H1 (cell line): Measurements from ENCODE around the gene HARS1. TPM values are rescaled to one million over a fixed set of nuclear protein-coding genes. Genes with fewer than 3 reads are reported as not detected.

Experiments used
- CTCF ChIA-PET: fragments of 300-600 bp; sonication (Branson Sonifier 250); formaldehyde crosslinking; loops from one replicate; lab custom pipeline; 2021; ENCODE audit not compliant: partially characterized antibody; lab: Charles Lee
- POLR2A ChIA-PET: fragments of 300-600 bp; sonication (Branson Sonifier 250); formaldehyde crosslinking; loops from one replicate; lab custom pipeline; 2021; ENCODE audit warnings: inconsistent platforms; ENCODE audit not compliant: partially characterized antibody; lab: Charles Lee
- DNase-seq, 2 experiments: peaks; one replicate each; pipeline versions ENCODE4 v3.0.0 to v3.0.0-alpha.2; 2010 to 2022; ENCODE audit warnings: low spot score in 2 of 2, low read depth in 1 of 2, mixed read lengths in 1 of 2
- FAIRE-seq: peaks from 2 replicates; lab custom pipeline; 2011; peaks lifted over from hg19 to GRCh38; lab: Jason Lieb, UNC
- H2AFZ ChIP-seq: 2 replicates; pipeline ENCODE4 v1.8.1; 2012; ENCODE audit warnings: low read length, inconsistent platforms
- H2AK5ac ChIP-seq: 2 replicates; pipeline ENCODE4 v1.6.1; 2013; ENCODE audit warnings: low read depth, low read length
- H2BK120ac ChIP-seq: replicated peaks from 2 replicates; pipeline ENCODE3; 2013; ENCODE audit warnings: low read depth, low read length, inconsistent platforms
- H2BK12ac ChIP-seq: 2 replicates; pipeline ENCODE4 v1.6.1; 2013; ENCODE audit warnings: low read depth, low read length
- H2BK15ac ChIP-seq: 2 replicates; pipeline ENCODE4 v1.6.1; 2013; ENCODE audit warnings: low read length
- H2BK20ac ChIP-seq: 2 replicates; pipeline ENCODE4 v1.6.1; 2013; ENCODE audit warnings: low read length
- H2BK5ac ChIP-seq: 2 replicates; pipeline ENCODE4 v1.6.1; 2013; ENCODE audit warnings: low read depth, low read length
- H3K14ac ChIP-seq: 2 replicates; pipeline ENCODE4 v1.6.1; 2013; ENCODE audit warnings: inconsistent platforms; ENCODE audit not compliant: insufficient read length
- H3K18ac ChIP-seq: 2 replicates; pipeline ENCODE4 v1.6.1; 2013; ENCODE audit warnings: low read length; ENCODE audit errors: extremely low read depth
- H3K23ac ChIP-seq: 2 replicates; pipeline ENCODE4 v1.6.1; 2013; ENCODE audit warnings: inconsistent platforms; ENCODE audit not compliant: insufficient read length
- H3K23me2 ChIP-seq: 2 replicates; pipeline ENCODE4 v1.6.1; 2013; ENCODE audit warnings: low read depth, low read length
- H3K27ac ChIP-seq: 2 replicates; pipeline ENCODE4 v1.6.1; 2011; ENCODE audit warnings: low read depth, low read length, inconsistent platforms
- H3K27me3 ChIP-seq, 4 experiments: replicated peaks in 1 of 4; 1 replicate in 1 of 4; 2 replicates in 3 of 4; pipeline versions ENCODE4 v1.6.1 to v1.8.1; 2011 to 2013; ENCODE audit warnings: low read length in 3 of 4, mild to moderate bottlenecking in 3 of 4, inconsistent platforms in 2 of 4, mixed read lengths in 2 of 4, moderate library complexity in 1 of 4; ENCODE audit not compliant: control insufficient read depth in 3 of 4, insufficient read depth in 3 of 4; ENCODE audit errors: extremely low read depth in 1 of 4
- H3K36me3 ChIP-seq, 4 experiments: 2 replicates each; pipeline versions ENCODE4 v1.6.1 to v1.8.1; 2011 to 2013; ENCODE audit warnings: mild to moderate bottlenecking in 4 of 4, low read length in 3 of 4, moderate library complexity in 2 of 4, control low read depth in 1 of 4, inconsistent platforms in 1 of 4; ENCODE audit not compliant: insufficient read depth in 4 of 4, control insufficient read depth in 2 of 4
- H3K4ac ChIP-seq: replicated peaks from 2 replicates; pipeline ENCODE3; 2013; ENCODE audit warnings: low read length, low read depth, mixed read lengths, inconsistent platforms; ENCODE audit not compliant: insufficient read length
- H3K4me1 ChIP-seq, 4 experiments: replicated peaks in 1 of 4; 1 replicate in 1 of 4; 2 replicates in 3 of 4; pipeline versions ENCODE4 v1.6.1 to v1.8.1; 2011 to 2013; ENCODE audit warnings: low read length in 3 of 4, inconsistent platforms in 2 of 4, mixed read lengths in 1 of 4; ENCODE audit not compliant: insufficient read depth in 4 of 4, control insufficient read depth in 3 of 4
- H3K4me2 ChIP-seq, 2 experiments: 2 replicates each; pipeline versions ENCODE4 v1.6.1 to v1.8.1; 2011 to 2013; ENCODE audit warnings: low read depth in 2 of 2, low read length in 2 of 2, control low read depth in 1 of 2, inconsistent platforms in 1 of 2, mild to moderate bottlenecking in 1 of 2; ENCODE audit not compliant: insufficient read depth in 1 of 2
- H3K4me3 ChIP-seq, 4 experiments: fragments of 200-600, 300-600 bp in 1 of 4; sonication (generic), shearing (Covaris generic), sonication (Bioruptor Twin) in 1 of 4; 2 replicates each; pipeline versions ENCODE4 v1.5.1 to v1.8.1; 2011 to 2016; ENCODE audit warnings: low read length in 4 of 4, low read depth in 3 of 4, control low read depth in 2 of 4, inconsistent platforms in 2 of 4, mild to moderate bottlenecking in 2 of 4, mixed read lengths in 1 of 4, moderate library complexity in 1 of 4; ENCODE audit not compliant: insufficient read depth in 2 of 4; ENCODE audit errors: extremely low read depth in 1 of 4
- H3K56ac ChIP-seq: replicated peaks from 2 replicates; pipeline ENCODE3; 2013; ENCODE audit warnings: low read depth, mild to moderate bottlenecking, mixed read lengths, low read length, inconsistent platforms; ENCODE audit not compliant: insufficient read length
- H3K79me1 ChIP-seq: 2 replicates; pipeline ENCODE4 v1.6.1; 2013; ENCODE audit warnings: low read depth, low read length, control low read depth
- H3K79me2 ChIP-seq, 2 experiments: 2 replicates each; pipeline versions ENCODE4 v1.6.1 to v1.8.1; 2012 to 2013; ENCODE audit warnings: low read length in 2 of 2, mild to moderate bottlenecking in 2 of 2, inconsistent platforms in 1 of 2; ENCODE audit not compliant: insufficient read depth in 2 of 2, control insufficient read depth in 1 of 2
- H3K9ac ChIP-seq, 4 experiments: replicated peaks in 1 of 4; 1 replicate in 1 of 4; 2 replicates in 3 of 4; pipeline versions ENCODE4 v1.6.1 to v1.8.1; 2011 to 2013; ENCODE audit warnings: low read depth in 3 of 4, low read length in 3 of 4, control low read depth in 2 of 4, mild to moderate bottlenecking in 2 of 4, moderate library complexity in 2 of 4, inconsistent platforms in 1 of 4; ENCODE audit errors: extremely low read depth in 1 of 4
- H3K9me3 ChIP-seq, 2 experiments: 2 replicates each; pipeline versions ENCODE4 v1.6.1 to v1.8.1; 2012 to 2013; ENCODE audit warnings: mild to moderate bottlenecking in 2 of 2, moderate library complexity in 2 of 2, control low read depth in 1 of 2, inconsistent platforms in 1 of 2, low read depth in 1 of 2, low read length in 1 of 2, mixed read lengths in 1 of 2; ENCODE audit not compliant: insufficient read depth in 2 of 2
- H4K20me1 ChIP-seq, 2 experiments: replicated peaks in 1 of 2; 2 replicates each; pipeline versions ENCODE3 to v1.8.1; 2011 to 2013; ENCODE audit warnings: inconsistent platforms in 2 of 2, low read length in 2 of 2, mild to moderate bottlenecking in 1 of 2; ENCODE audit not compliant: insufficient read depth in 2 of 2, control insufficient read depth in 1 of 2
- H4K5ac ChIP-seq: 2 replicates; pipeline ENCODE4 v1.6.1; 2013; ENCODE audit warnings: low read length, low read depth, mixed read lengths, inconsistent platforms; ENCODE audit not compliant: insufficient read length
- H4K8ac ChIP-seq: 2 replicates; pipeline ENCODE4 v1.8.0; 2013; ENCODE audit warnings: mild to moderate bottlenecking, moderate library complexity, low read length, inconsistent platforms; ENCODE audit not compliant: insufficient read depth; ENCODE audit errors: extremely low read depth
- H4K91ac ChIP-seq: replicated peaks from 2 replicates; pipeline ENCODE3; 2013; ENCODE audit warnings: low read length, mixed read lengths, inconsistent platforms; ENCODE audit not compliant: insufficient read length
- CHD2 ChIP-seq: IDR thresholded peaks from 2 replicates; pipeline ENCODE4 v1.6.1; 2012; ENCODE audit warnings: low read length, improper control_type of control experiment
- WGBS, 2 experiments: shearing (Covaris generic) in 1 of 2; methylation state at CpG; one replicate each; pipeline versions ENCODE4 v1.1.6 to v1.1.7; 2013 to 2015; ENCODE audit warnings: low lambda C conversion rate in 2 of 2, mixed read lengths in 2 of 2, inconsistent platforms in 1 of 2, low coverage in 1 of 2, missing lambda C conversion rate in 1 of 2; ENCODE audit not compliant: insufficient replicate concordance in 2 of 2, insufficient coverage in 1 of 2, insufficient read length in 1 of 2; ENCODE audit errors: extremely low coverage in 1 of 2, missing lambda C conversion rate in 1 of 2; 5-methylcytosine and 5-hydroxymethylcytosine counted together
- long read RNA-seq, 2 experiments: library from RNA in 1 of 2; library from capped mRNA in 1 of 2; stranded (forward); transcript quantifications; one replicate each; pipeline ENCODE4 v2.0.0, GENCODE V29; 2021; ENCODE audit warnings: inconsistent platforms in 1 of 2
- polyA minus RNA-seq, 3 experiments: library from RNA; depleted of rRNA, polyadenylated mRNA; stranded (reverse); fragments of >200 nt; gene quantifications; 1 replicate in 2 of 3; 2 replicates in 1 of 3; pipeline ENCODE4 v1.2.3, GENCODE V29; 2011
- polyA plus RNA-seq, 7 experiments: library from polyadenylated mRNA; depleted of rRNA in 3 of 7; stranded (reverse) in 5 of 7; unstranded in 2 of 7; fragments of >200 nt in 5 of 7; fragments of 200-250 nt in 2 of 7; gene quantifications; 1 replicate in 5 of 7; 2 replicates in 1 of 7; 4 replicates in 1 of 7; pipeline versions ENCODE4 v1.2.1 to v1.2.3, GENCODE V29; 2011 to 2013; ENCODE audit warnings: missing spikeins in 2 of 7, mixed read lengths in 2 of 7
- total RNA-seq: library from RNA; stranded (reverse); fragmentation: NEBNext Ultra II Directional; extraction: Animal tissue kit (Norgen Biotek cat#: 25700); gene quantifications from 2 replicates; pipeline ENCODE4 v1.2.1, GENCODE V29; 2021

HARS1 gene, protein sequence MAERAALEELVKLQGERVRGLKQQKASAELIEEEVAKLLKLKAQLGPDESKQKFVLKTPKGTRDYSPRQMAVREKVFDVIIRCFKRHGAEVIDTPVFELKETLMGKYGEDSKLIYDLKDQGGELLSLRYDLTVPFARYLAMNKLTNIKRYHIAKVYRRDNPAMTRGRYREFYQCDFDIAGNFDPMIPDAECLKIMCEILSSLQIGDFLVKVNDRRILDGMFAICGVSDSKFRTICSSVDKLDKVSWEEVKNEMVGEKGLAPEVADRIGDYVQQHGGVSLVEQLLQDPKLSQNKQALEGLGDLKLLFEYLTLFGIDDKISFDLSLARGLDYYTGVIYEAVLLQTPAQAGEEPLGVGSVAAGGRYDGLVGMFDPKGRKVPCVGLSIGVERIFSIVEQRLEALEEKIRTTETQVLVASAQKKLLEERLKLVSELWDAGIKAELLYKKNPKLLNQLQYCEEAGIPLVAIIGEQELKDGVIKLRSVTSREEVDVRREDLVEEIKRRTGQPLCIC
- total RNA-seq (55.6 and 56.8 TPM in 2 replicates), polyA plus RNA-seq (2011; rRNA removed) (26.1 and 27.8 TPM in 2 replicates), polyA minus RNA-seq (2011; rRNA and poly(A)+ RNA removed) (44.7 and 45.1 TPM in 2 replicates)
- polyA plus RNA-seq (2011; cell fraction: cytosol; rRNA removed), result 44.9 TPM
- polyA plus RNA-seq (2011; cell fraction: nucleus; rRNA removed), result 33.9 TPM
- 53.0 to 63.8 TPM (median 57.5 TPM) in 4 replicates for polyA plus RNA-seq (2012, experiment 1 of 2)
- polyA plus RNA-seq (2012, experiment 2 of 2), result 20.8 TPM
- polyA plus RNA-seq (2013, experiment 1 of 2), result 34.1 TPM
- polyA plus RNA-seq (2013, experiment 2 of 2), result 32.0 TPM
- polyA minus RNA-seq (2011; cell fraction: cytosol; rRNA and poly(A)+ RNA removed), result 22.1 TPM
- polyA minus RNA-seq (2011; cell fraction: nucleus; rRNA and poly(A)+ RNA removed), result 25.8 TPM
- long read RNA-seq, experiment 1, transcript HARS-215 (13 exons, 1,945 nt), result major isoform, 16 of 47 reads
- long read RNA-seq, experiment 1, partial matches to known transcripts, result 19 of 47 reads
- long read RNA-seq, experiment 1, other reads (novel, unspliced or antisense), result 8 of 47 reads
- long read RNA-seq, experiment 2, transcript HARS-215 (13 exons, 1,945 nt), result major isoform, 76 of 136 reads
- long read RNA-seq, experiment 2, transcript HARS-211 (3 exons, 619 nt), result minor isoform, 33 of 136 reads
- long read RNA-seq, experiment 2, transcript HARS-202 (11 exons, 1,401 nt), result minor isoform, 7 of 136 reads
- long read RNA-seq, experiment 2, transcript HARS-205 (13 exons, 1,896 nt), result minor isoform, 10 of 136 reads
- long read RNA-seq, experiment 2, partial matches to known transcripts, result 3 of 136 reads
- long read RNA-seq, experiment 2, other reads (novel, unspliced or antisense), result 4 of 136 reads

DNA sequence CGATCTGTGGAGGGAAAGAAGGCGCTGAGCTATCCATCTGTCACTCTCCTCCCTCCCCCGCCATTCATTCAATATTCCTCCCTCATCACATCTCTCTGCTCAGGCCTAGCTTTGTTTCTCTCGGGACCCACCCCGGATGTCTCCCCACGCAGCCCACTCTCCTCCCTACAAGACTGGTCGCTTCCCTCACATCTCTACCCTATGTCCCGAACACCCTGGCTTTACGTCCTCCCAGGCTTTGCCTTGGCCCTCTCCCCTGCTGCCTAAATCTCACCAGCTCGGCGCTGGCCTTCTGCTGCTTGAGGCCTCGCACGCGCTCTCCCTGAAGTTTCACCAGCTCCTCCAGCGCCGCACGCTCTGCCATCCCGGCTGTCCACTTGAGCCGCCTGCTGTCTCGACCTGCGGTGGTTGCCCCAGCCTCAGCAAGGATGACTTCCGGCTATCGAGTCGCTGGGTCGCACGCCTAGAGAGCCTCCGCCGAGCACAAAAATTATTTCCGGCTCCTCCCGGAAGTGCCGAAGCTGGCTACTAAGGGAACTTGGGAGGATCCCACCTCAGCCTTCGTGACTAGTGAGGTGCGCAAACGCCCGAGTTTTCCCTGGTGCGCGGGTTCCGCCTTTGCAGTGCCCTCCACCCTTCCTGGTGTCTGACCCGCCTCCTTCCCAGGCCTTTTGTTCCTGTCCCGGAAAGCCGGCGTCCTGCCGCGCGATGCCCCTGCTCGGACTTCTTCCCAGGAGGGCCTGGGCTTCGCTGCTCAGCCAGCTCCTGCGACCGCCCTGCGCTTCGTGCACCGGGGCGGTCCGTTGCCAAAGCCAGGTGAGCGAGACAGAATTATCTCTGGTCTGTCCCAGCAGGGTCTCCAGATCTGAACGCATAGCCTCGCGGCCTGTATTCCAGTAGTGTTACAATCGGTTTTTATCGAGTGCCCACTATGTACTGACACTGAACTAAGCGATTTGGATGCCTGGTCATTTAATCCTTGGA lies at the start of gene HARS1, which contains the start of gene HARS2:
Gene HARS1, minus strand, starts transcription at position 430 of the 984 bp plus-strand sequence. Its CDS starts 66 bp downstream, at position 364.
Gene HARS2, plus strand, starts transcription at position 515 of the 984 bp plus-strand sequence. Its CDS starts 194 bp downstream, at position 709.
- peak within 1 kb of the TSS; percentile 87 for H2BK5ac ChIP-seq
- H3K27me3 ChIP-seq, result no peaks in the 10 kb centered on the region
- H4K20me1 ChIP-seq, result peaks cover 1 to 4% of the 10 kb centered on the region in 2 experiments
- H3K4me1 ChIP-seq, result no peaks in the 10 kb centered on the region; a peak in 1 of 7 replicates
- H2AFZ ChIP-seq, result peak within 1 kb of the TSS; percentile 98
- H3K23me2 ChIP-seq, result peaks cover 7% of the 10 kb centered on the region; the same call in 1 of the 2 replicates
- H2BK12ac ChIP-seq, result peak within 1 kb of the TSS; percentile 77; the same call in 1 of the 2 replicates
- peaks cover 7 to 29% (median 22%) of the 10 kb centered on the region in 4 experiments; a peak in 7 of 8 replicates for H3K36me3 ChIP-seq
- no peak within 1 kb of the TSS for H3K14ac ChIP-seq
- peak within 1 kb of the TSS; percentile 98 for H3K4ac ChIP-seq
- H2BK120ac ChIP-seq, result peak within 1 kb of the TSS; percentile 75
- H3K27ac ChIP-seq, result 0 out of 2 replicates have a peak within 1 kb of the TSS, but pooled peaks have one; percentile 43
- FAIRE-seq (no peak), DNase-seq (peak; percentile 88 to 91)
- peak within 1 kb of the TSS; percentile 74 for H3K56ac ChIP-seq
- no peak within 1 kb of the TSS for H3K23ac ChIP-seq
- no peak within 1 kb of the TSS for H2BK20ac ChIP-seq
- peak within 1 kb of the TSS; percentile 91 for H4K8ac ChIP-seq
- no peaks in the 10 kb centered on the region for H3K9me3 ChIP-seq
- H4K91ac ChIP-seq, result peak within 1 kb of the TSS; percentile 86
- H3K4me2 ChIP-seq, result peak within 1 kb of the TSS; percentile 82 to 91
- 2% methylated on average over 53 of the region's 61 CpGs; no CpG with 5 or more reads in 1 of the 2 experiments for WGBS, 2 experiments
- no peak within 1 kb of the TSS; the same call in 1 of the 2 replicates for H2AK5ac ChIP-seq
- peak within 1 kb of the TSS; percentile 95 for H3K18ac ChIP-seq
- H3K9ac ChIP-seq, result peak within 1 kb of the TSS; percentile 62 to 88 (median 78)
- POLR2A ChIA-PET, result interaction anchor here (0.5 to 7.5 kb wide), 20 partner anchors 9 to 144 kb away, joined by 3 to 85 read pairs (median 5); partner anchors contain the start of genes DND1, EIF4EBP3, IK and NDUFA2
- H2BK15ac ChIP-seq, result no peak within 1 kb of the TSS
- peaks cover 0 to 25% of the 10 kb centered on the region in 2 experiments; a peak in 2 of 4 replicates for H3K79me2 ChIP-seq
- H4K5ac ChIP-seq, result peak within 1 kb of the TSS; percentile 85
- CTCF ChIA-PET, result interaction anchor here (0.6 to 1.7 kb wide), 9 partner anchors 9 to 1057 kb away, joined by 3 to 11 read pairs (median 4); partner anchors contain the start of genes IK and NDUFA2
- peaks cover 5% of the 10 kb centered on the region for H3K79me1 ChIP-seq
- peak within 1 kb of the TSS; percentile 76 to 98 (median 88) for H3K4me3 ChIP-seq
- TF ChIP-seq CHD2, result no peak
